ENCODE data around the gene CASZ1.

GRCh38 chr1:10703702-10704101, 92.7 kb downstream of the CASZ1 start:
- TF ChIP-seq CTCF (conservative IDR thresholded peaks at IDR 0.05; ENCODE audit: low read depth in 2 of 2) (no peak), POLR2AphosphoS5 (IDR thresholded peaks at IDR 0.05; ENCODE audit: low read depth) (no peak)
